HG03378 (cell line): Measurements from ENCODE around the gene TMEM182.

Source experiments
- ATAC-seq: cut with Tn5 transposase; IDR thresholded peaks from one replicate; pipeline ENCODE4 v1.9.1; 2021; ENCODE audit warnings: mild to moderate bottlenecking, moderate library complexity; ENCODE audit not compliant: unreplicated experiment

The TMEM182 gene

DNA sequence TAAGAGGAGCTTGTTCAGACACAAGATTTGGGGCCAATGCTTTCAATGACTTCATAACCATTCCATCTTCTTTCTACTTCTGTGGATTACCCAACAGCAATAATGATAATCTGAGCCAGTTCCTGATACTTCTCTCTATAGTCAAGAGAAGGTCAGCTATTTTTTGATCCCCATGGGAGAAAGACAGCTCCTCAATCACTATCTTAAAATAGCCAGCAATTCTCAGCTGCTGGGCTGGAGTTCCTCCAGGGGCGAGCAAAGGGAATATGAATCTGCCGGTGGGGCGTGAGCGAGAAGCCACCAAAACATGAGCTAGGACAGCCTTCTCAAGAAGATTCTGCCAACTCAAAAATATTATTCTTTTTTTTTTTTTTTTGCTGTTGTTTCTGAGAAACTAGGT is at the start of gene TMEM182:
Gene TMEM182, plus strand, starts transcription at position 269 of the 400 bp plus-strand sequence. CDS start 187 bp downstream, outside the sequence.
- no peak for ATAC-seq

- no peak for ATAC-seq
Observed at GRCh38 chr2:102717308-102718018, 44.4 kb upstream of the TMEM182 start.

DNA sequence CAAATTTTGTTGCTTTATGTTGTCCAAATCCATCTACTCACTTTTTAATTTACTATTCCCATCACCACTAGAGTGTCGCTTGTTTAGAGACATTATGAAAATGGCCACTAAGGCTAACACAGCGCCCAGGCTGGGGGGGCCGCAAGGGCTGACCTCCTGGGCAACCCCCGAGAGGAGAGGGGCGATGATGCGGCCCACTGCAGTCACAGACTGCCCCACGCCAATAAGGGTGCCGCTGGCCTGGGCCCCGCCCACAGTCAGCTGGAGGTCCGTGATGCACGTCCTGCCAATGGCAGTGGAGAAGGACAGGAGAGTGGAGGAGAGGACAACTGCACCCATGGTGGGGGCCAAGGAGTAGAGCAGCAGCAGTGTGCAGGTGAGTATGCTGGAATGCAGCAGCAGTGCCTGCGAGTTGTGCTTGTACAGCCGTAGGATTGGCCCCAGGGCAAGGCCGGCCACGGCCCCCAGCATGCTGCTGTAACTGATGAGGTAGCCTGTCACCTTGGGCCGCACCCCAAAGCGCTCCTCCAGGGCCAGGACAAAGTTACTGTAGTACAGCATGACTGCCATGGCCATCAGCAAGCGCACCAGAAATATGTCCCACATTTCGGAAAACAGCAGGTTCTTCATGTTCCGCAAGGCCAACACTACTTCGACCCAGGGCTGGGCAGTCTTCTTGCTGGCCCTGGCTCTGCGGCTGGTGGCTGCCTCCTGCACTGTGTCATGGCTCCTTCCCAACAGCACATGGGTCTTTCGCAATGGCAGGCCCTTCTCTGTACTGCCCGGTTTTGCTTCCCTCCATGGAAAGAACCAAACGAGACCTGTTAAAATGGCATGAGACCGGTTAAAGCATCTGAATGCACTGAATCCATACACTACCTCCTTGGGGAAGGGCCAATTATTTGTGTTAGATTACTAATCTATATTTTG is 43.2 kb upstream of the TMEM182 start:
- no peak for ATAC-seq

- ATAC-seq, result no peak
Observed at GRCh38 chr2:102724016-102724490, 37.8 kb upstream of the TMEM182 start.

- no peak for ATAC-seq
Observed at GRCh38 chr2:102724553-102724952, 37.3 kb upstream of the TMEM182 start.

- ATAC-seq, result no peak
Observed at GRCh38 chr2:102726128-102727087, 35.4 kb upstream of the TMEM182 start.

GRCh38 chr2:102735416-102736109 is 26.3 kb upstream of the TMEM182 start:
- no peak for ATAC-seq

DNA sequence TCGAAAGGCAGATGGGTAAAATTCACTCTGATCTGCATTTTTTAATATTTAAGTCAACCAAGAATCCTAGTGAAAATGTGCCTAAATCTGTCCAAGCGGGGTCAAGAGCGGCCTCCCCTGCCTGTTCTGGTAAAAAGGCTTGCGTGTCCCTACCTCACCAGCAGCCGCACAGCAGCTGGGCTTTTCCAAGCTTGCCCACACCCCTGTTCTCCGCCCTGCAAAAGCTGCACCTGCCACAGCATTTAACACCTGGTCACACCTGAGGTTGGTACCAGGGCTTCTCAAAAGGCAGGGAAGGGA is 25.8 kb upstream of the TMEM182 start:
- ATAC-seq, result peak; percentile 10

DNA sequence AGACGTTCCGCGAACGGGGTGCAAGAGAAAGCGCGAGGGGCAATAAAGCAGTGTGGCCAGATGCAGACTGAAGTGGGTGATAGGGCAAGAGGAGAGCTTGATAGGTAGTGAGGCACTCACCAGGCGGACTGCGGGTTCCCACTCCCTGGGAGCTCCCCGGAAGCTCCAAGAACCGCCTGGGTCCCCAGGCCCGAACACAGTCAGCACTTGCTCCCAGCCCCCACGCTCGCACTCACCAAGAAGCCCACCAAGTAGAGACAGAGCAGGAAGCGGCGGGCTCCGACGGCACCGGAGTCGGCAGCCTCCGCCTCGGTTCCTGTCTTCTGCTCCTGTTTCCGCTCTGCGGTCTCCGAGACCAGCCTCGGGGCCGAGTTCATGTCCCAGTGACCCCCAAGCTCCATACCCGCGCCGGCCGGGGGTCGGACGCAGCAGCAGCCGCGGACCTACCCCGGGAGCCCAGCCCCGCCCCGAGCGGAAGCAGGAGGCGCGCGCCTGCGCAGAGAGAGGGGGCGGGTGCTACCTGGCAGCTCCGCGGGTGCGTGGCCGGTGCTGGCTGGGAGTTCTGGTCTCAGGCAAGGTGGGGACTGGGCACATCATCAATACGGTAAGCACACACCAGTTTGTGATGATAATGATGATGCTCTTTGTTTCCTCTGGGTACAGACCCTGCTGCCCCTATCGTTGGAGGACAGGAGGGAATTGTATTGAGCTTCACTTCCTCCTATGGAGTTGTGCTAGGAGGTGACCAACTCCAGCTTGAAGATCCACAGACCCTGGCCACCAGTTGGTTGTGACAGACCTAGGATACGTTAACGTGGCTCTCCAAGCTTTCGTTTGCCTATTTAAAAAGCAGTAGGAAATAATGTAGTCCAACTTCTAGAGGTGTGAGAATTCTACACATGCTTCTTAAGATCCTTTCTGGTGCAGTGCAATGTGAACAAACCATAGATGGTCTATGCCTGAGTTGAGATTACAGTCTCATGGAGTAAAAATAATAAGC is 25.1 kb upstream of the TMEM182 start:
- peak; percentile 68 for ATAC-seq

DNA sequence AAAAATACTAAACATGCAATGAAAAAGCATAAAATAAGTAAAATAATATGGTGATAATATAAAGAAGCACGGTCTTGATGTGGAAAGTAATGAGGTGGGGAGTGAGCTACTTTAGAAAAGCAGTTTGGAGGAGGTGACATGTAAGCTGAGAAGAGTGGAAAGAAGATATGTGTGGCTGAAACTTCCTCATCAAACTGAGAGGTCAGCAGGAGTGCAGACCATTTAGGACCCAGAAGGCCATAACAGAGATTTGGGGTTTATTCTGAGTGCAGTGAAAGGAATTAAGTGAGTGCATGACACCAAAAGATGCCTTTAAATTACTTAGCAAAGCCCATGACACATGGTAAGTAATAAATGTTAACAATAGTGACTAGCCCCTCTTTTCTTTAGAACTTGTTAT is 24.4 kb upstream of the TMEM182 start:
- peak; percentile 83 for ATAC-seq

DNA sequence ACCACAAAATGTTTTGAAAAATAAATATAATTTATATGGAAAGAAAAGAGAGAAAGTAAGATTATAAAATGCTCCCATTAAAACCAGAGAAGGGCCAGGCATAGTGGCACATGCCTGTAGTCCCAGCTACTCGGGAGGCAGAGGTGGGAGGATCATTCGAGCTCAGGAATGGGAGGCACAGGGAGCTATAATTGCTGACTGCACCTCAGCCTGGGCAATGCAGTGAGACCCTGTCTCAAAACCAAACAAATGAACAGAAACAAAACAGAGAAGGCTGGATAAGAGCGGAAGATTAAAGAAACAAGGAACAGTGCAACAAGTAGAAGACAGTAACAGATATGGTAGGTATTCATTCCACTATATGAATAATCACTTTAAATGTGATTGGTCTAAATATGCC is 18.6 kb upstream of the TMEM182 start:
- no peak for ATAC-seq

DNA sequence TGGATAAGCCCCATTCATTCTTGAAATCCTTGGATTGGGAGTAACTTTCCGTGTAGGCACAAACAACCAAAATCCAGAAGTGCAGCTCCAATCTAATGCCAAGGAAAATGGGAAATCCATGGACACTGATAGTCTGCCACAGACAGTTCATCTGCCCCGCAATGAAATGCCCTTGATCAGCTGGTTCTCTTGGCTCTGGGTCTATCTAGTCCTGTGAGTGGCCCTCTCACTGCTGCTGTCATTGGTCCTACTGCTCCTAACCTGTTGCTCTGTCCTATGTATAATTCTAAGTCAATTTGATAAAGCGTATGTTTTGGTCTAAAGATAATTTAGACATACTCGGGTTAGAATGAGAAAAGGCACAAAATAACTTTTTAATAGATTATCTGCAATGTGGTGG is 13.7 kb upstream of the TMEM182 start:
- no peak for ATAC-seq

DNA sequence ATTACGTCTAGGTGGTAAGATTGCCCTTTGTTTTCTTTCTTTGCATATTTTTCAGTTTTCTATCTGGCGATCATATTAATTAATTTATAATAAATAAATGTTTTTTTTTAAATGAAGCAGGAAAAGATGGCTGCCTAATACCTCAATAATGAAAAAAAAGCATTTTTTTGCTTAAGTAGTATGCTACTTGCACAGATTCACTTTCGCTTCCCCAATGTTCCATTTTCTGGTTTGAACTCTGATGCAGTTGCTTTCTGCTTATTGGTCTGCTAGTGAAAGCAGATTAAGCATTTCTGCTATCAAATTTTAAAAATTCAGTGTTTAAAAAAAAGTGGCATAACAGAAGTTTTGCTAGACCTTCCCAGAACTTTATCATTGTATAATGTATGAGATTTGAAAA is 11.9 kb upstream of the TMEM182 start:
- peak; percentile 89 for ATAC-seq

GRCh38 chr2:102753563-102754159 is 8.2 kb upstream of the TMEM182 start:
- peak; percentile 54 for ATAC-seq

DNA sequence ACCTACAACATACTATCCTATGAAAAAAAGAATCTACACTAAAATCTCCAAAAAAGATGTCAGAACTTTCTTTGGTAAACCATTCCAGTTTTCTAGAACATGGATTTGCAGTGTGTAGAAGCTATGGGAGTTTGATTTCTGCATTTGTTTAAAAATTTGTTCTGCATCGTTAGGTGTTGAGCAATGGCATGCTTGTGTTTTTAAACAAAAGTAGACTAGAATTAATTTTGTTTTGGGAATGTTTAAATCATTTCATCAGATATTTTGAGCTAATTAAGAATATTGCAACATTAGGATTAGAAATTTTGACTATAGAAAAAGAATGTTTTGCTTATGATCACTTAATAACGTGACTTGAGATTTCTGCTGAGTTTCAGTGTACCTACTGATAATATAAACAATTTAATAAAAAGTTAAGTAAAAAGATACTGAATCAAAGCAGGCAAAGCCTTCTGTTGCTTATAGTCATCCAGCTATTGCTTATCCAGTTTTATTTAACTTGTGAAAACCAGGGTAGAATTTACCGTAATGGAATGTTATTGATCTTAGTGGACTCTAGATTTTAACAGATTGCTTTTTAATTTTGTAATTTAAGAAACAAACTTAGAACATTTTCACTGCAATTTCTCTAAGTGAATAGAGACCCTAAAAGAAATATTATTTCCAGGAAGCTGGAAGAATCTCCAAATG is 7.2 kb upstream of the TMEM182 start:
- no peak for ATAC-seq

- no peak for ATAC-seq
Observed at GRCh38 chr2:102755284-102755683, 6.5 kb upstream of the TMEM182 start.

DNA sequence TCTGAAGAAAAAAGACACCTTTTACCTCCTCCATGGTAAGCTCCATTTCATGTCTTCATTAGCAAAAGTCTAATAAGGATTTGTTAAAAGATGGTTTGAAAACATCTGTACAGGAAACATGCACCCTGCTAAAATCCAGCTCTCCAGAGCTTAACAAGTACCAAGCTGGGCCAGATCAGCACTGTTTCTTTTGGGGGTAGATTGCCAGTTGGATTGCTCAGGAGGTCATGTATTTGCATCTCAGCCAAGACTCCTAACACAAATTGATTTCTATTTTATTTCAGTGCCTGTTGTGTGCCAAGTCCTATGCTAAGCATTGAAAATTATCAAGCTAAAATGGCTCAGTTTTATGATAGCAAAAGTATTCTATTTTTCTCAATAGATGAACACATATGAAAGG is 3.4 kb upstream of the TMEM182 start:
- no peak for ATAC-seq

GRCh38 chr2:102764083-102764482 is 2.3 kb downstream of the TMEM182 start:
- no peak for ATAC-seq
